PC-9 (cell line): ENCODE results near the gene RNF166. TPM values are rescaled to one million over a fixed set of nuclear protein-coding genes. Genes with fewer than 3 reads are reported as not detected.

Experiments used
- BruUV-seq: library from RNA; stranded (reverse); fragments of 400-500 nt; replicated peaks from 2 replicates; lab custom pipeline; 2021; lab: Mats Ljungman, UMichigan
- CTCF ChIA-PET: fragments of 300-600 bp; sonication (Branson Sonifier 250); formaldehyde crosslinking; loops from one replicate; lab custom pipeline; 2022; ENCODE audit warnings: antibody characterized with exemption; lab: Charles Lee
- POLR2A ChIA-PET: fragments of 300-600 bp; sonication (Branson Sonifier 250); formaldehyde crosslinking; loops from one replicate; lab custom pipeline; 2022; ENCODE audit warnings: antibody characterized with exemption; ENCODE audit not compliant: unreplicated experiment; lab: Charles Lee
- DNase-seq, 2 experiments: peaks; one replicate each; pipeline versions ENCODE4 v3.0.0 to v3.0.0-alpha.2; 2015 to 2022; ENCODE audit warnings: mixed read lengths in 1 of 2
- H2AFZ ChIP-seq: fragments of 200-600 bp; sonication (generic); 2 replicates; pipeline ENCODE4 v1.8.1; 2017; ENCODE audit warnings: antibody characterized with exemption
- H3F3A ChIP-seq: fragments of 200-600 bp; sonication (generic); 2 replicates; pipeline ENCODE4 v1.8.1; 2017; ENCODE audit warnings: antibody characterized with exemption, mild to moderate bottlenecking, low read depth; ENCODE audit not compliant: insufficient read depth
- H3K27ac ChIP-seq: fragments of 200-600 bp; sonication (generic); 2 replicates; pipeline ENCODE4 v1.6.1; 2016; ENCODE audit warnings: mixed run types
- H3K27me3 ChIP-seq: fragments of 200-600 bp; sonication (generic); 2 replicates; pipeline ENCODE4 v1.6.1; 2016; ENCODE audit warnings: low read depth, mixed run types; ENCODE audit not compliant: insufficient read depth
- H3K36me3 ChIP-seq: fragments of 200-600 bp; sonication (generic); 2 replicates; pipeline ENCODE4 v1.6.1; 2016; ENCODE audit warnings: low read depth, mixed run types
- H3K4me1 ChIP-seq: fragments of 200-600 bp; sonication (generic); replicated peaks from 2 replicates; pipeline ENCODE4 v1.6.1; 2016; ENCODE audit warnings: mixed run types; ENCODE audit not compliant: insufficient read depth
- H3K4me2 ChIP-seq: fragments of 200-600 bp; sonication (generic); 2 replicates; pipeline ENCODE4 v1.6.1; 2017; ENCODE audit warnings: mixed run types
- H3K4me3 ChIP-seq: fragments of 200-600 bp; sonication (generic); 2 replicates; pipeline ENCODE4 v1.6.1; 2016; ENCODE audit warnings: mixed run types
- H3K79me2 ChIP-seq: fragments of 200-600 bp; sonication (generic); 2 replicates; pipeline ENCODE4 v1.6.1; 2017; ENCODE audit warnings: low read depth, mixed run types
- H3K9me2 ChIP-seq: fragments of 200-600 bp; sonication (generic); 2 replicates; pipeline ENCODE4 v1.8.1; 2017; ENCODE audit warnings: mild to moderate bottlenecking; ENCODE audit not compliant: insufficient read depth
- H3K9me3 ChIP-seq: fragments of 200-600 bp; sonication (generic); 2 replicates; pipeline ENCODE4 v1.8.1; 2016; ENCODE audit warnings: low read depth; ENCODE audit not compliant: insufficient read depth
- H4K20me1 ChIP-seq: fragments of 200-600 bp; sonication (generic); 2 replicates; pipeline ENCODE4 v1.8.1; 2017; ENCODE audit not compliant: insufficient read depth
- CTCF ChIP-seq: fragments of 200-600 bp; sonication (generic); conservative IDR thresholded peaks from 2 replicates; pipeline ENCODE4 v1.6.1; 2017; ENCODE audit warnings: mixed run types, antibody characterized with exemption, mild to moderate bottlenecking, moderate library complexity
- EZH2 ChIP-seq: fragments of 200-600 bp; sonication (generic); IDR thresholded peaks from 2 replicates; pipeline ENCODE4 v1.8.0; 2017; ENCODE audit warnings: antibody characterized with exemption, low read depth
- intact Hi-C: fragments of 100-400 bp; cut with micrococcal nuclease; formaldehyde crosslinking; loops from one replicate; pipeline ENCODE4 v1.10.0; 2022; ENCODE audit not compliant: unreplicated experiment
- total RNA-seq: library from RNA; stranded (reverse); gene quantifications from 2 replicates; pipeline ENCODE4 v1.2.3, GENCODE V29; 2021

Gene RNF166
- total RNA-seq, 1 experiment from 2014 or later = 29.4 TPM

DNA sequence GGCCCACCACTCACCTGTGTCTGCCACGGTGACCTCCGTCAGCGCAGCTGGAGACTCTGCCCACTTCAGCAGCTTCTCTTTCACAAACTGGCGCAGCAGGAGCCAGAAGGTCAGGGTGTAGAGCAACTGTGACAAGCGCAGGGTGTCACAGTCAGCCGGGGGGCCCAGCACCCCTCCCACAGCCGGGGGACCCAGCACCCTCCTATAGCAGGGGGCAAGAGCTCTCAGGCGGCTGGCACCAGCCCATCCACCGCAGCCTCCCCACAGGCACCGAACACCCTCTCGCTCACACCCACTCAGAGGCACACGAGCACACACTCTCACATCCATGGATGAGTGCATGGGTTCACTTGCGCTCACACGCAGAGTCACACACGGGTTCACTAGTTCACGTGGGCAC, 28.9 kb upstream of the RNF166 start:
- ChIA-PET CTCF (no interaction called here), POLR2A (interaction anchor here (0.7 kb wide), 1 partner anchor 76 kb away, joined by 5 read pairs; no protein-coding TSS in a partner anchor)
- Histone ChIP-seq H3K4me2 (no peak overlapping the region), H2AFZ (no peak overlapping the region), H3K9me3 (no peaks in the 10 kb centered on the region), H3K4me1 (no peaks in the 10 kb centered on the region), H3K9me2 (no peaks in the 10 kb centered on the region), H3K4me3 (no peak overlapping the region), H3K27ac (no peak overlapping the region), H3F3A (peaks cover 15% of the 10 kb centered on the region), H3K79me2 (no peaks in the 10 kb centered on the region), H3K27me3 (no peaks in the 10 kb centered on the region), H4K20me1 (peaks cover 12% of the 10 kb centered on the region; the same call in 1 of the 2 replicates), H3K36me3 (0 out of 2 replicates have a peak, but pooled peaks cover 3% of the 10 kb centered on the region)
- DNase-seq = no peak
- TF ChIP-seq CTCF (no peak), EZH2 (no peak)
- BruUV-seq = no TSS peak
- intact Hi-C loops = loop anchor here (5.0 kb wide), 2 partner anchors 67 to 432 kb away; partner anchors contain the start of gene CDT1

DNA sequence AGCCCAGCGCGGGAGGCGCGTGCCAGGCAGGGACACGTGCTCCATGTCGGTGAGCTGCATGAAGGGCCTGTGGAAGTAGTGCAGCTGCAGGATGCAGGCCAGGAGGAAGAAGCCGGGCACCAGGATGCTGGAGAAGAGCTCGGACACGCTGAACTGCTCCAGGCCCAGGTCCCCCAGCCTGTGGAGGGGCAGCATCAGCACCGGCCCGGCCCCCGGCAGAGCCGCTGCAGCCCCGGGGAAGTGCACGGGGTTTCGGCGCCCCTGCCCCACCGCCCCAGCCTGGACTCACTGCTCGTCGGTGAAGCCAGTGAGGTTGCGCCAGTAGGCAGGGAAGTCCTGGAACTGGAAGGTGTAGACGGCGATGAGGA, 28.1 kb upstream of the RNF166 start:
- Histone ChIP-seq H3K4me3 (no peak overlapping the region), H3K9me2 (no peaks in the 10 kb centered on the region), H3F3A (peaks cover 15% of the 10 kb centered on the region), H3K9me3 (no peaks in the 10 kb centered on the region), H3K36me3 (0 out of 2 replicates have a peak, but pooled peaks cover 3% of the 10 kb centered on the region), H3K27me3 (no peaks in the 10 kb centered on the region), H2AFZ (no peak overlapping the region), H3K27ac (no peak overlapping the region), H3K4me1 (no peaks in the 10 kb centered on the region), H4K20me1 (peaks cover 12% of the 10 kb centered on the region; the same call in 1 of the 2 replicates), H3K4me2 (no peak overlapping the region), H3K79me2 (no peaks in the 10 kb centered on the region)
- no peak for TF ChIP-seq EZH2
- TF ChIP-seq CTCF = no peak
- intact Hi-C loops = no loop called here
- ChIA-PET POLR2A (no interaction called here), CTCF (no interaction called here)
- no peak for DNase-seq
- BruUV-seq = no TSS peak

GRCh38 chr16:88733630-88734360, 27.6 kb upstream of the RNF166 start:
- no peak overlapping the region for H3K4me2 ChIP-seq
- H3K9me2 ChIP-seq = no peaks in the 10 kb centered on the region
- no peaks in the 10 kb centered on the region for H3K27me3 ChIP-seq
- H2AFZ ChIP-seq = no peak overlapping the region
- CTCF ChIA-PET = no interaction called here
- DNase-seq = no peak
- H3K36me3 ChIP-seq = 0 out of 2 replicates have a peak, but pooled peaks cover 3% of the 10 kb centered on the region
- intact Hi-C loops = no loop called here
- peaks cover 12% of the 10 kb centered on the region; the same call in 1 of the 2 replicates for H4K20me1 ChIP-seq
- no peak overlapping the region for H3K4me3 ChIP-seq
- TF ChIP-seq CTCF (no peak), EZH2 (no peak)
- no TSS peak for BruUV-seq
- POLR2A ChIA-PET = interaction anchor here (0.7 kb wide), 1 partner anchor 516 kb away, joined by 3 read pairs; no protein-coding TSS in a partner anchor
- H3K79me2 ChIP-seq = no peaks in the 10 kb centered on the region
- H3K9me3 ChIP-seq = no peaks in the 10 kb centered on the region
- no peaks in the 10 kb centered on the region for H3K4me1 ChIP-seq
- H3K27ac ChIP-seq = no peak overlapping the region
- peaks cover 12% of the 10 kb centered on the region for H3F3A ChIP-seq
